ENCODE data around the gene KLHL12. TPM values are rescaled to one million over a fixed set of nuclear protein-coding genes. Genes with fewer than 3 reads are reported as not detected.

Gene KLHL12
- total RNA-seq, 1 experiment from 2014 or later: 29.6 TPM

- POLR2A ChIA-PET (ENCODE audit: unreplicated experiment): no interaction called here
- Histone ChIP-seq H3F3A (ENCODE audit: insufficient read depth, low read depth) (peaks cover 17% of the 10 kb centered on the region; the same call in 1 of the 2 replicates), H3K27ac (no peak overlapping the region)
These were observed 8.8 kb upstream of the KLHL12 start for GRCh38 chr1:202935844-202936243.

GRCh38 chr1:202934755-202935154 is 7.7 kb upstream of the KLHL12 start:
- Histone ChIP-seq H3K9me3 (ENCODE audit: insufficient read depth, low read depth) (no peaks in the 10 kb centered on the region; the same call in 1 of the 2 replicates), H3K4me2 (no peak overlapping the region), H2AFZ (no peak overlapping the region), H3K9me2 (ENCODE audit: insufficient read depth) (no peaks in the 10 kb centered on the region), H3K4me1 (replicated peaks; ENCODE audit: insufficient read depth) (no peaks in the 10 kb centered on the region), H3K79me2 (ENCODE audit: low read depth) (no peaks in the 10 kb centered on the region), H3K27ac (no peak overlapping the region), H3K4me3 (no peak overlapping the region), H4K20me1 (ENCODE audit: insufficient read depth) (no peaks in the 10 kb centered on the region), H3K27me3 (ENCODE audit: insufficient read depth, low read depth) (no peaks in the 10 kb centered on the region), H3F3A (ENCODE audit: insufficient read depth, low read depth) (peaks cover 15% of the 10 kb centered on the region; the same call in 1 of the 2 replicates), H3K36me3 (ENCODE audit: low read depth) (no peaks in the 10 kb centered on the region)
- DNase-seq: no peak
- no TSS peak for BruUV-seq (replicated peaks)
- TF ChIP-seq EZH2 (IDR thresholded peaks at IDR 0.05; ENCODE audit: low read depth) (no peak), CTCF (conservative IDR thresholded peaks at IDR 0.05) (no peak)
- POLR2A ChIA-PET (ENCODE audit: unreplicated experiment): no interaction called here
- intact Hi-C loops (cut with micrococcal nuclease; ENCODE audit: unreplicated experiment): no loop called here
- CTCF ChIA-PET: no interaction called here

More at GRCh38 chr1:202935844-202936243, 8.8 kb upstream of the KLHL12 start:
- DNase-seq: no peak
- Histone ChIP-seq H3K9me2 (ENCODE audit: insufficient read depth) (no peaks in the 10 kb centered on the region), H3K4me1 (replicated peaks; ENCODE audit: insufficient read depth) (no peaks in the 10 kb centered on the region), H3K9me3 (ENCODE audit: insufficient read depth, low read depth) (no peaks in the 10 kb centered on the region; the same call in 1 of the 2 replicates), H2AFZ (no peak overlapping the region; the same call in 1 of the 2 replicates), H3K27me3 (ENCODE audit: insufficient read depth, low read depth) (no peaks in the 10 kb centered on the region), H3K79me2 (ENCODE audit: low read depth) (no peaks in the 10 kb centered on the region), H4K20me1 (ENCODE audit: insufficient read depth) (no peaks in the 10 kb centered on the region), H3K4me2 (no peak overlapping the region), H3K4me3 (no peak overlapping the region), H3K36me3 (ENCODE audit: low read depth) (0 out of 2 replicates have a peak, but pooled peaks cover 6% of the 10 kb centered on the region)
- BruUV-seq (replicated peaks): no TSS peak
- TF ChIP-seq CTCF (conservative IDR thresholded peaks at IDR 0.05): no peak
- TF ChIP-seq EZH2 (IDR thresholded peaks at IDR 0.05; ENCODE audit: low read depth): no peak
- intact Hi-C loops (cut with micrococcal nuclease; ENCODE audit: unreplicated experiment): no loop called here
- CTCF ChIA-PET: no interaction called here

- no peaks in the 10 kb centered on the region; the same call in 1 of the 2 replicates for H3K9me3 ChIP-seq (ENCODE audit: insufficient read depth, low read depth)
- no peaks in the 10 kb centered on the region for H3K79me2 ChIP-seq (ENCODE audit: low read depth)
- peaks cover 12% of the 10 kb centered on the region for H3F3A ChIP-seq (ENCODE audit: insufficient read depth, low read depth)
- H3K4me1 ChIP-seq (replicated peaks; ENCODE audit: insufficient read depth): no peaks in the 10 kb centered on the region
- no peaks in the 10 kb centered on the region for H3K27me3 ChIP-seq (ENCODE audit: insufficient read depth, low read depth)
- BruUV-seq (replicated peaks): no TSS peak
- no peaks in the 10 kb centered on the region for H4K20me1 ChIP-seq (ENCODE audit: insufficient read depth)
- ChIA-PET CTCF (no interaction called here), POLR2A (ENCODE audit: unreplicated experiment) (no interaction called here)
- H3K9me2 ChIP-seq (ENCODE audit: insufficient read depth): no peaks in the 10 kb centered on the region
- H3K4me3 ChIP-seq: no peak overlapping the region
- no peak overlapping the region for H3K27ac ChIP-seq
- intact Hi-C loops (cut with micrococcal nuclease; ENCODE audit: unreplicated experiment): no loop called here
- H3K4me2 ChIP-seq: no peak overlapping the region
- DNase-seq: no peak
- TF ChIP-seq EZH2 (IDR thresholded peaks at IDR 0.05; ENCODE audit: low read depth) (no peak), CTCF (conservative IDR thresholded peaks at IDR 0.05) (no peak)
- H3K36me3 ChIP-seq (ENCODE audit: low read depth): no peaks in the 10 kb centered on the region
- H2AFZ ChIP-seq: no peak overlapping the region
These were observed 5.4 kb upstream of the KLHL12 start for GRCh38 chr1:202932476-202932875.

All from PC-9 (cell line).